Parietal lobe (tissue), 1 donor: ENCODE results near the gene ARV1. TPM values are rescaled to one million over a fixed set of nuclear protein-coding genes. Genes with fewer than 3 reads are reported as not detected.

Source experiments
- total RNA-seq: library from RNA; depleted of rRNA; stranded (reverse); fragments of >200 nt; gene quantifications from one replicate; pipeline ENCODE4 v1.2.3, GENCODE V29; 2014

The ARV1 gene
- total RNA-seq: 12.8 TPM

GRCh38 chr1:230978491-230979388, at the start of gene ARV1, which contains the start of gene TTC13:
TSS of gene ARV1 (plus strand) at chr1:230979094. CDS start at chr1:230979106, 12 bp downstream.
TSS of gene TTC13 (minus strand) at chr1:230978861. CDS start at chr1:230978830, 31 bp downstream.

GRCh38 chr1:231040019-231040799, 61.3 kb downstream of the ARV1 start, which contains the start of gene FAM89A:
TSS of gene FAM89A (minus strand) at chr1:231040254. CDS start at chr1:231040211, 43 bp downstream.

Other genes with a start within 250 kb of the ARV1 start
- not detected for gene CAPN9, start 231.7 kb upstream of the ARV1 start, total RNA-seq
- 23.8 TPM for gene C1orf198, start 110.6 kb upstream of the ARV1 start, total RNA-seq
- gene TTC13, start 233 bp upstream of the ARV1 start, total RNA-seq: 62.9 TPM
- gene FAM89A, start 61.2 kb downstream of the ARV1 start, total RNA-seq: 4.1 TPM
- 61.7 TPM for gene TRIM67, start 183.0 kb downstream of the ARV1 start, total RNA-seq